Colonic mucosa (tissue), 4 donors: ENCODE data around the gene CLDN19. TPM values are rescaled to one million over a fixed set of nuclear protein-coding genes. Genes with fewer than 3 reads are reported as not detected.

ENCODE experiments used
- DNase-seq: peaks from one replicate; pipeline ENCODE4 v3.0.0-alpha.2; 2020
- H3K27ac ChIP-seq: fragments of 200-600 bp; one replicate; pipeline ENCODE4 v1.8.0; 2021
- H3K27me3 ChIP-seq: fragments of 200-600 bp; one replicate; pipeline ENCODE4 v1.8.0; 2021
- H3K36me3 ChIP-seq: fragments of 200-600 bp; one replicate; pipeline ENCODE4 v1.8.0; 2021
- H3K4me1 ChIP-seq: fragments of 200-600 bp; one replicate; pipeline ENCODE4 v1.8.0; 2021; ENCODE audit warnings: mild to moderate bottlenecking
- H3K4me3 ChIP-seq: fragments of 200-600 bp; one replicate; pipeline ENCODE4 v1.8.0; 2021
- H3K9ac ChIP-seq, 2 donors: one replicate each; pipeline ENCODE4 v1.7.0; 2013; ENCODE audit warnings: control low read depth in 2 of 2, low read depth in 2 of 2, low read length in 2 of 2
- H3K9me3 ChIP-seq: fragments of 200-600 bp; one replicate; pipeline ENCODE4 v1.8.0; 2021
- CTCF ChIP-seq: fragments of 200-600 bp; IDR thresholded peaks from one replicate; pipeline ENCODE4 v1.8.0; 2022; ENCODE audit warnings: antibody characterized with exemption, mild to moderate bottlenecking
- intact Hi-C: fragments of 100-400 bp; cut with DNase I; formaldehyde crosslinking; loops from one replicate; pipeline ENCODE4 v1.14.1; 2022
- total RNA-seq, 2 donors: library from RNA; stranded (reverse); fragmentation: NEBNext Ultra II Directional in 1 of 2; extraction: Animal tissue kit (Norgen Biotek cat#: 25700) in 1 of 2; gene quantifications; one replicate each; pipeline ENCODE4 v1.2.1, GENCODE V29; 2021
- donor health status: healthy.
- donor health status: DM: no; HTN: no; CAD: no.
- donor health status: DM: no; HTN: no; CAD: no.

Gene CLDN19
- total RNA-seq, 2 donors from 2014 or later, result not detected

GRCh38 chr1:42742141-42742540, 2.1 kb upstream of the CLDN19 start:
- no peaks in the 10 kb centered on the region for H3K9me3 ChIP-seq
- no peak overlapping the region for H3K4me3 ChIP-seq
- H3K4me1 ChIP-seq, result no peaks in the 10 kb centered on the region
- H3K27ac ChIP-seq, result no peak overlapping the region
- H3K9ac ChIP-seq, result no peak overlapping the region
- TF ChIP-seq CTCF, result no peak
- DNase-seq, result no peak
- no peaks in the 10 kb centered on the region for H3K27me3 ChIP-seq
- no peaks in the 10 kb centered on the region for H3K36me3 ChIP-seq
- intact Hi-C loops, result loop anchor here (10.0 kb wide), 1 partner anchor 397 kb away; no protein-coding TSS in a partner anchor

- intact Hi-C loops, result loop anchor here (10.0 kb wide), 1 partner anchor 397 kb away; no protein-coding TSS in a partner anchor
Measured at GRCh38 chr1:42741706-42742105, 1.7 kb upstream of the CLDN19 start.

GRCh38 chr1:42740851-42741580, 980 bp upstream of the CLDN19 start:
- H3K9ac ChIP-seq, result no peak overlapping the region
- no peaks in the 10 kb centered on the region for H3K9me3 ChIP-seq
- DNase-seq, result no peak
- H3K27ac ChIP-seq, result no peak overlapping the region
- H3K4me3 ChIP-seq, result no peak overlapping the region
- H3K27me3 ChIP-seq, result no peaks in the 10 kb centered on the region
- no peaks in the 10 kb centered on the region for H3K36me3 ChIP-seq
- no peaks in the 10 kb centered on the region for H3K4me1 ChIP-seq
- TF ChIP-seq CTCF, result no peak
- intact Hi-C loops, result loop anchor here (10.0 kb wide), 1 partner anchor 396 kb away; no protein-coding TSS in a partner anchor

More at GRCh38 chr1:42741706-42742105, 1.7 kb upstream of the CLDN19 start:
- Histone ChIP-seq H3K36me3 (no peaks in the 10 kb centered on the region), H3K9ac (no peak overlapping the region), H3K27me3 (no peaks in the 10 kb centered on the region), H3K4me1 (no peaks in the 10 kb centered on the region), H3K4me3 (no peak overlapping the region), H3K27ac (no peak overlapping the region), H3K9me3 (no peaks in the 10 kb centered on the region)
- no peak for DNase-seq
- no peak for TF ChIP-seq CTCF

GRCh38 chr1:42738678-42739226, 1.3 kb downstream of the CLDN19 start:
- Histone ChIP-seq H3K4me3 (no peak overlapping the region), H3K9me3 (no peaks in the 10 kb centered on the region), H3K27me3 (no peaks in the 10 kb centered on the region), H3K9ac (no peak overlapping the region), H3K36me3 (no peaks in the 10 kb centered on the region), H3K27ac (no peak overlapping the region), H3K4me1 (no peaks in the 10 kb centered on the region)
- TF ChIP-seq CTCF, result no peak
- intact Hi-C loops, result no loop called here
- DNase-seq, result no peak

- Histone ChIP-seq H3K4me3 (no peak overlapping the region), H3K9me3 (no peaks in the 10 kb centered on the region), H3K4me1 (no peaks in the 10 kb centered on the region), H3K36me3 (no peaks in the 10 kb centered on the region), H3K9ac (no peak overlapping the region), H3K27me3 (no peaks in the 10 kb centered on the region), H3K27ac (no peak overlapping the region)
- intact Hi-C loops, result no loop called here
- no peak for DNase-seq
- TF ChIP-seq CTCF, result no peak
Measured at GRCh38 chr1:42737986-42738677, 1.9 kb downstream of the CLDN19 start.
